Hematopoietic multipotent progenitor cell treated with erythropoietin and hydrocortisone succinate and interleukin-3 and kit ligand, for 8 days (in vitro differentiated cells): ENCODE measurements around the gene TSEN34.

Experiments
- DNase-seq: peaks from one replicate; pipeline ENCODE4 v3.0.0-alpha.2; 2015

TSEN34 gene

GRCh38 chr19:54191011-54191810 is at the start of gene TSEN34:
Gene TSEN34 (plus strand): TSS chr19:54191308. CDS start chr19:54191365, 57 bp downstream.
- DNase-seq: peak; percentile 86

- DNase-seq: no peak
Observed at GRCh38 chr19:54141356-54141755, 49.8 kb upstream of the TSEN34 start.

GRCh38 chr19:54142166-54142780 is 48.8 kb upstream of the TSEN34 start:
- DNase-seq: no peak

- no peak for DNase-seq
Observed at GRCh38 chr19:54145541-54146158, 45.5 kb upstream of the TSEN34 start.

GRCh38 chr19:54147676-54148075 is 43.4 kb upstream of the TSEN34 start:
- no peak for DNase-seq

GRCh38 chr19:54148158-54148557 is 43.0 kb upstream of the TSEN34 start:
- DNase-seq: no peak

- DNase-seq: no peak
Observed at GRCh38 chr19:54149021-54149812, 41.9 kb upstream of the TSEN34 start.

GRCh38 chr19:54151362-54152035 is 39.6 kb upstream of the TSEN34 start:
- no peak for DNase-seq

- no peak for DNase-seq
Observed at GRCh38 chr19:54152267-54152666, 38.8 kb upstream of the TSEN34 start.

- DNase-seq: no peak
Observed at GRCh38 chr19:54152878-54153524, 38.1 kb upstream of the TSEN34 start.

- no peak for DNase-seq
Observed at GRCh38 chr19:54153731-54154326, 37.3 kb upstream of the TSEN34 start.

- no peak for DNase-seq
Observed at GRCh38 chr19:54154603-54155345, 36.3 kb upstream of the TSEN34 start.

- DNase-seq: no peak
Observed at GRCh38 chr19:54155694-54156093, 35.4 kb upstream of the TSEN34 start.

- DNase-seq: no peak
Observed at GRCh38 chr19:54156490-54156889, 34.6 kb upstream of the TSEN34 start.

GRCh38 chr19:54156953-54157352 is 34.2 kb upstream of the TSEN34 start:
- DNase-seq: no peak

GRCh38 chr19:54158812-54159351 is 32.2 kb upstream of the TSEN34 start:
- peak; percentile 39 for DNase-seq

GRCh38 chr19:54159352-54160181 is 31.5 kb upstream of the TSEN34 start, which contains the start of gene LENG1:
Gene LENG1 (minus strand): TSS chr19:54159721. CDS start chr19:54159695, 26 bp downstream.
- DNase-seq: peak; percentile 100

- DNase-seq: no peak
Observed at GRCh38 chr19:54160182-54160811, 30.8 kb upstream of the TSEN34 start.

GRCh38 chr19:54160854-54161253 is 30.3 kb upstream of the TSEN34 start:
- no peak for DNase-seq
